Astrocyte of the spinal cord (primary cell): ENCODE measurements around the gene CDH12.

ENCODE experiments used
- DNase-seq: peaks from one replicate; pipeline ENCODE4 v3.0.0; 2011; ENCODE audit warnings: low read depth, low spot score
- H3K4me3 ChIP-seq: 2 replicates; pipeline ENCODE4 v1.5.1; 2011; ENCODE audit warnings: low read depth, mild to moderate bottlenecking, low read length, moderate library complexity
- CTCF ChIP-seq: IDR thresholded peaks from 2 replicates; pipeline ENCODE4 v1.5.1; 2012; ENCODE audit warnings: low read depth, mild to moderate bottlenecking, low read length, inconsistent platforms
- in situ Hi-C: cut with HindIII; loops from 2 replicates; pipeline ENCODE4 v1.10.0; 2017; ENCODE audit warnings: low sequenced_read_pairs

Gene CDH12

GRCh38 chr5:21882074-21882745 lies 970.9 kb downstream of the CDH12 start:
- DNase-seq, result no peak
- in situ Hi-C loops, result no loop called here
- TF ChIP-seq CTCF, result no peak
- H3K4me3 ChIP-seq, result no peak overlapping the region

- in situ Hi-C loops, result no loop called here
- no peak for TF ChIP-seq CTCF
- no peak overlapping the region for H3K4me3 ChIP-seq
- no peak for DNase-seq
These were observed 973.0 kb downstream of the CDH12 start for GRCh38 chr5:21880164-21880563.

GRCh38 chr5:21862986-21863385 lies 990.2 kb downstream of the CDH12 start:
- in situ Hi-C loops, result no loop called here
- DNase-seq, result no peak
- H3K4me3 ChIP-seq, result no peak overlapping the region
- no peak for TF ChIP-seq CTCF

- in situ Hi-C loops, result no loop called here
- no peak for TF ChIP-seq CTCF
- H3K4me3 ChIP-seq, result no peak overlapping the region
- no peak for DNase-seq
These were observed 994.7 kb downstream of the CDH12 start for GRCh38 chr5:21858441-21858840.

GRCh38 chr5:21856987-21857386 lies 996.2 kb downstream of the CDH12 start:
- in situ Hi-C loops, result no loop called here
- no peak overlapping the region for H3K4me3 ChIP-seq
- no peak for DNase-seq
- no peak for TF ChIP-seq CTCF

- no peak overlapping the region for H3K4me3 ChIP-seq
- in situ Hi-C loops, result no loop called here
- no peak for TF ChIP-seq CTCF
- no peak for DNase-seq
These were observed 1005.8 kb downstream of the CDH12 start for GRCh38 chr5:21847300-21847699.
